Measurements from ENCODE around the gene MEIOB.
"Not testable (repeated sequence)": the region's sequence is repeated elsewhere in the genome, so short reads cannot be mapped to it uniquely, and the experiment has no call there.

MEIOB gene

GRCh38 chr16:1810106-1810505 is 61.9 kb downstream of the MEIOB start:
- no peak for DNase-seq (ENCODE audit: low spot score)

- no peak for DNase-seq (ENCODE audit: low spot score)
Observed at GRCh38 chr16:1809281-1809801, 62.6 kb downstream of the MEIOB start.

- no peak for DNase-seq (ENCODE audit: low spot score)
Observed at GRCh38 chr16:1808691-1809090, 63.3 kb downstream of the MEIOB start.

GRCh38 chr16:1807626-1808025 is 64.3 kb downstream of the MEIOB start:
- DNase-seq (ENCODE audit: low spot score), result no peak

GRCh38 chr16:1800701-1801100 is 71.3 kb downstream of the MEIOB start:
- DNase-seq (ENCODE audit: low spot score), result peak; percentile 49

GRCh38 chr16:1799263-1799662 is 72.7 kb downstream of the MEIOB start:
- DNase-seq (ENCODE audit: low spot score), result not testable (repeated sequence)

GRCh38 chr16:1794908-1795666 is 76.9 kb downstream of the MEIOB start:
- DNase-seq (ENCODE audit: low spot score), result no peak

GRCh38 chr16:1794221-1794871 is 77.6 kb downstream of the MEIOB start:
- DNase-seq (ENCODE audit: low spot score), result no peak

- DNase-seq (ENCODE audit: low spot score), result no peak
Observed at GRCh38 chr16:1793578-1794220, 78.3 kb downstream of the MEIOB start, which contains the start of gene IGFALS. Gene IGFALS (minus strand): TSS chr16:1793705. CDS start chr16:1793652, 53 bp downstream.

GRCh38 chr16:1792836-1793577 is 79.0 kb downstream of the MEIOB start:
- no peak for DNase-seq (ENCODE audit: low spot score)

- no peak for DNase-seq (ENCODE audit: low spot score)
Observed at GRCh38 chr16:1791943-1792812, 79.8 kb downstream of the MEIOB start.

GRCh38 chr16:1791256-1791942 is 80.6 kb downstream of the MEIOB start:
- no peak for DNase-seq (ENCODE audit: low spot score)

GRCh38 chr16:1790611-1791255 is 81.2 kb downstream of the MEIOB start:
- no peak for DNase-seq (ENCODE audit: low spot score)

- no peak for DNase-seq (ENCODE audit: low spot score)
Observed at GRCh38 chr16:1790261-1790610, 81.7 kb downstream of the MEIOB start.

GRCh38 chr16:1789643-1790045 is 82.3 kb downstream of the MEIOB start:
- DNase-seq (ENCODE audit: low spot score), result no peak

GRCh38 chr16:1788708-1789100 is 83.3 kb downstream of the MEIOB start:
- no peak for DNase-seq (ENCODE audit: low spot score)

GRCh38 chr16:1788095-1788707 is 83.8 kb downstream of the MEIOB start:
- DNase-seq (ENCODE audit: low spot score), result no peak

GRCh38 chr16:1787322-1788094 is 84.5 kb downstream of the MEIOB start:
- no peak for DNase-seq (ENCODE audit: low spot score)

- no peak for DNase-seq (ENCODE audit: low spot score)
Observed at GRCh38 chr16:1787056-1787321, 85.0 kb downstream of the MEIOB start.

Measured in AG08396 (cell line).